Hepatocyte (in vitro differentiated cells): Measurements from ENCODE around the gene E2F1.

Experiments used
- EZH2phosphoT487 ChIP-seq: fragments of 200-600 bp; sonication (generic); IDR thresholded peaks from one replicate; pipeline ENCODE4 v1.6.1; 2018; ENCODE audit warnings: antibody characterized with exemption, mild to moderate bottlenecking, low read depth, moderate library complexity; ENCODE audit not compliant: unreplicated experiment, severe bottlenecking
- TF ChIP-seq, protein P1 (sequence below): fragments of 200-600 bp; sonication (generic); IDR thresholded peaks from 2 replicates; pipeline ENCODE4 v1.5.1; 2016; ENCODE audit warnings: antibody characterized with exemption, mild to moderate bottlenecking; ENCODE audit not compliant: poor library complexity

DNA sequence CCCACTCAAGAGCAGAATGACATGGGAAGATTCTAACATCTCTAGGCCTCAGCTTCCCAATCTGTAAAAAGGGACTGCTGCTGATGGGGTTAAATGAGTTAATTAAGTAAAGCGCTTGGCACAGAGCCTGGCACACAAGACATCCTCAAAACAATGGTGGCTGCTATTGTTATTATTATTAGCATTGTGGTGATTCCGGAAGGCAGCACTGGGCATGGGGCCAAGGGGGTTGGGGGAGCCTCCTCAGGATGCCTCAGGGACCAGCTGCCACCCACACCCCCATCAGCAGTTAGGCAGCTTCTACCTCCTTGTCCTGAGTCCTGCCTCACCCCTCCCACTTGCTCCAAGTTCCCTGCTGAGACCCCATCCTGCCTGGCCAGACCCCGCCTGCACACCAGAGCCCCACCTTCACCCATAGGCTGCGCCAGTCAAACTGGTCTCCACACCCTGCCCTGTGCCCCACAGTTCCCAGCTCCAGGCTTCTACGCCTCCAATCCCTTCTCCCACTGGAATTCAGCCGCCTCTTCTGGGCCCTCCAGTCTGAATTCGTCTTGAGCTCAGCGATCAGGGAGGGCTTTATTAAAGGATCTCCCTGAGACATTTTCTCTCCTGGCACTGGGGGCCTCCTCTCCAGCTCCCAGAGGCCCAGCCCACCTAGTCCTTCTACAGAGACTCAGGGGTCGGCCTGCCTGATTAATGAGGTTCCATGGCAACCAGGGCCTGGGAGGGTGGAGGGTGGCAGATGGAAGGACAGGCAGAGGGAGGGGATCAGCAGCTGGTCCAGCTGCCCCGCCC, 1.5 kb downstream of the E2F1 start:
- TF ChIP-seq, protein P1, sequence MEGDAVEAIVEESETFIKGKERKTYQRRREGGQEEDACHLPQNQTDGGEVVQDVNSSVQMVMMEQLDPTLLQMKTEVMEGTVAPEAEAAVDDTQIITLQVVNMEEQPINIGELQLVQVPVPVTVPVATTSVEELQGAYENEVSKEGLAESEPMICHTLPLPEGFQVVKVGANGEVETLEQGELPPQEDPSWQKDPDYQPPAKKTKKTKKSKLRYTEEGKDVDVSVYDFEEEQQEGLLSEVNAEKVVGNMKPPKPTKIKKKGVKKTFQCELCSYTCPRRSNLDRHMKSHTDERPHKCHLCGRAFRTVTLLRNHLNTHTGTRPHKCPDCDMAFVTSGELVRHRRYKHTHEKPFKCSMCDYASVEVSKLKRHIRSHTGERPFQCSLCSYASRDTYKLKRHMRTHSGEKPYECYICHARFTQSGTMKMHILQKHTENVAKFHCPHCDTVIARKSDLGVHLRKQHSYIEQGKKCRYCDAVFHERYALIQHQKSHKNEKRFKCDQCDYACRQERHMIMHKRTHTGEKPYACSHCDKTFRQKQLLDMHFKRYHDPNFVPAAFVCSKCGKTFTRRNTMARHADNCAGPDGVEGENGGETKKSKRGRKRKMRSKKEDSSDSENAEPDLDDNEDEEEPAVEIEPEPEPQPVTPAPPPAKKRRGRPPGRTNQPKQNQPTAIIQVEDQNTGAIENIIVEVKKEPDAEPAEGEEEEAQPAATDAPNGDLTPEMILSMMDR = no peak
- no peak for TF ChIP-seq EZH2phosphoT487
